Activated T-cell treated with anti-CD3 and anti-CD28 coated beads, Interleukin-2, amount 50 U/mL, for 48 hours (primary cell): ENCODE data around the gene RHBDL3.
"Not testable (repeated sequence)": the region's sequence is repeated elsewhere in the genome, so short reads cannot be mapped to it uniquely, and the experiment has no call there.

Source experiments
- DNase-seq, 2 experiments: peaks; one replicate each; pipeline ENCODE4 v3.0.0-alpha.2; 2020

The RHBDL3 gene

GRCh38 chr17:32292094-32292493, 26.5 kb downstream of the RHBDL3 start:
- DNase-seq = no peak

GRCh38 chr17:32297424-32297823, 31.8 kb downstream of the RHBDL3 start:
- DNase-seq = no peak

GRCh38 chr17:32297860-32298259, 32.2 kb downstream of the RHBDL3 start:
- DNase-seq = no peak

- DNase-seq = no peak
These were observed 32.7 kb downstream of the RHBDL3 start for GRCh38 chr17:32298298-32298697.

GRCh38 chr17:32298721-32299579, 33.3 kb downstream of the RHBDL3 start:
- no peak for DNase-seq

- DNase-seq = no peak
These were observed 34.0 kb downstream of the RHBDL3 start for GRCh38 chr17:32299580-32300164.

GRCh38 chr17:32302037-32302436, 36.4 kb downstream of the RHBDL3 start:
- no peak for DNase-seq

- no peak for DNase-seq
These were observed 37.4 kb downstream of the RHBDL3 start for GRCh38 chr17:32302860-32303649.

GRCh38 chr17:32303781-32304288, 38.2 kb downstream of the RHBDL3 start:
- no peak for DNase-seq

- no peak for DNase-seq
These were observed 39.4 kb downstream of the RHBDL3 start for GRCh38 chr17:32305049-32305448.

GRCh38 chr17:32307658-32308057, 42.0 kb downstream of the RHBDL3 start:
- no peak for DNase-seq

- no peak for DNase-seq
These were observed 45.5 kb downstream of the RHBDL3 start for GRCh38 chr17:32311028-32311536.

GRCh38 chr17:32314636-32315035, 49.0 kb downstream of the RHBDL3 start:
- DNase-seq = no peak

GRCh38 chr17:32315171-32315570, 49.5 kb downstream of the RHBDL3 start:
- DNase-seq = no peak

- not testable (repeated sequence) for DNase-seq
These were observed 51.0 kb downstream of the RHBDL3 start for GRCh38 chr17:32316653-32317052.

- no peak for DNase-seq
These were observed 51.7 kb downstream of the RHBDL3 start for GRCh38 chr17:32317353-32317752.

GRCh38 chr17:32318071-32318470, 52.4 kb downstream of the RHBDL3 start:
- DNase-seq = no peak

GRCh38 chr17:32319548-32319905, 53.9 kb downstream of the RHBDL3 start:
- DNase-seq = peak; percentile 89 to 91

GRCh38 chr17:32320080-32320479, 54.4 kb downstream of the RHBDL3 start:
- DNase-seq = not testable (repeated sequence)

- no peak for DNase-seq
These were observed 55.2 kb downstream of the RHBDL3 start for GRCh38 chr17:32320847-32321246.

- DNase-seq = no peak
These were observed 57.4 kb downstream of the RHBDL3 start for GRCh38 chr17:32323046-32323445.

GRCh38 chr17:32323811-32324491, 58.3 kb downstream of the RHBDL3 start:
- peak in 1 of 2 experiments; percentile 24 for DNase-seq

GRCh38 chr17:32327911-32328310, 62.3 kb downstream of the RHBDL3 start:
- DNase-seq = no peak
